GM08714 (cell line): ENCODE data around the gene MGRN1.

Source experiments
- H3K4me3 ChIP-seq: fragments of 200-500 bp; sonication (Bioruptor generic); 2 replicates; pipeline ENCODE4 v1.5.1; 2014; ENCODE audit warnings: mild to moderate bottlenecking, low read length, inconsistent platforms
- ZNF274 ChIP-seq: IDR thresholded peaks from 2 replicates; pipeline ENCODE4 v1.6.1; 2012; ENCODE audit warnings: mild to moderate bottlenecking, low read depth, low read length

MGRN1 gene

DNA sequence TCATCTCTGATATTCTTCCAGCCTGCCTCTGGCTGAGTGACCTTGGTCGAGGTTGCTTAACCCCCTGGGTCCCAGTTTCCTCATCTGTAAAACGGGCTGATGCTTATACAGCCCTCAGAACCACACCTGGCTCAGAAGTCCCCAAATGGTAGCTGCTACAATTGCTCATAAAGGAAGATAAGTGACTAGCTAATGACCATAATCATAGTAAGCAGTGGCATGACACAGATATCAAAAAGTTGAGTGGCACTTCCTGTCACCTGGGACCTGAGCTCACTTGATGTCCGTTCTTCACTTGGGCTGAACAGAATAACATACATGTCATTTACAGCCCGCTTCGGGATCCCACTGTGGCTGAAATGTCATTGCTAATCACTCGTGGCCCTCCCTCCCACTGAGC is 1.8 kb downstream of the MGRN1 start:
- peak overlapping the region; percentile 74; the same call in 1 of the 2 replicates for H3K4me3 ChIP-seq

GRCh38 chr16:4628283-4628682 is 3.7 kb downstream of the MGRN1 start:
- no peak for TF ChIP-seq ZNF274
- no peak overlapping the region for H3K4me3 ChIP-seq

More for the DNA sequence above, 1.8 kb downstream of the MGRN1 start:
- no peak for TF ChIP-seq ZNF274

GRCh38 chr16:4631444-4631843 is 6.8 kb downstream of the MGRN1 start:
- H3K4me3 ChIP-seq = no peak overlapping the region
- no peak for TF ChIP-seq ZNF274

DNA sequence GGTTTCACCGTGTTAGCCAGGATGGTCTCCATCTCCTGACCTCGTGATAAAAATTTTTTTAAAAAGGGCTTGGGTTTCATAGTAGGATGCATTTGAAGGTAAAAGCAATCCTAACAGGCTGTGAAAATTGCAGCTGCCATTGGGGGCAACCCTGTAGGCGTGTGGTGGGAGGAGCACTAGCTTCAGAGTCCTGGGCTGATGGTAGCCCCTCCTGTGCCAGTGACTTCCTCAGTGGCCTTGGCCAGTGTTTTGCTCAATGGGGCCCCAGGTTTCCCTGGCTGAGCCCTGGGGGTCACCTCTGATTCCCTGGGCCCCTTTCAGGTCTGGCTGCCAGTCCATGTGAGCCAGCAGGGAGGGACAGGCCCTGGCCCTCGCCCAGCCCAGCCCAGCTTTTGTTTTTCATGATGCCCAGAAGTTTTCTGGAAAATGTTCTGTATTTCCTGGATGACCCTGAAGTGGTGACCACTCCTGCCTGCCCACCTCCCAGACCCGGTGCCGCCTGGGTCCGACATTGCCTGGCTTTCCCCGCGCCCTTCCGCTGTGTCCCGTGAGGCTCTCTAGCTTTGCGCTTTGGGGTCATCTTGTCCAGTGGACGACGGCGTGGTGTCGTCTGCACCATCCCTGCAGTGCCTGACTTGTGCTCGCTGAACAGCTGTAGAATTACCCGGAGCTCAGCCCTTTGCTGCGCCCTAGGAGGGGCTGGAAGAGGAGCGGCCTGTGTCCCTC is 9.4 kb downstream of the MGRN1 start:
- no peak overlapping the region for H3K4me3 ChIP-seq
- no peak for TF ChIP-seq ZNF274

GRCh38 chr16:4634768-4635167 is 10.1 kb downstream of the MGRN1 start:
- no peak for TF ChIP-seq ZNF274

GRCh38 chr16:4636196-4636595 is 11.6 kb downstream of the MGRN1 start:
- TF ChIP-seq ZNF274 = no peak
- H3K4me3 ChIP-seq = no peak overlapping the region

More at GRCh38 chr16:4634768-4635167, 10.1 kb downstream of the MGRN1 start:
- no peak overlapping the region for H3K4me3 ChIP-seq

DNA sequence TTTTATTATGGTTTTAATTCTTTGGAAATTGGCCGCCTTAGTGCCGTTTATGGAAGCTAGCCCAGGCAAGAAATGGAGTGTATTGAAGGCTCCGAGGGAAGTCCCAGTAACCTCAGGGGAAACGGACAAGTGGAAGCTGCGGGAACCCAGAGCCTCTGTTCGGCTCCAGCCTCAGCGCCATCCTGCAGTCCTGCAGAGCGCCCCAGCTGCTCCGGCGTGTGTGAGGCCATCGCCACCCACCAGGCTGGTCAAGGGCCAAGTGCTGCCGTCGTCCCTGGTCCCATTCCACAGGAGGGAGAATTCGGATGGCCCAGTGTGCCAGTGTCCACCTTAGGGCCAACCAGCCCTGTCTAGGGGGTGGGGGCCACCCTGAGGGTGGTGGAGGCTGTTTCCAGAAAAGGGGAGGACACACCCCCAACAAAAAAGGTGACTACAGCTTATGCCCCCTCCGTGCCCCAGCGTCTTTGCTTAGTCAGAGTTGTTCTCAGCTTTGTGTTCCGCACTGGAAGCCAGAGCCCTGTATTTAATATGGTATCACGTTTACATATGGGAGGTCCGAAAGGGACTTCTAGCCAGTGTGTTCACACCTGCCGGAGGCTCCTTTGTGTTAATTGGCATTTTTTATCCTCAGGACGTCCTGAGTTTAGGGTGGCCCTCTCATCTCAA is 13.0 kb downstream of the MGRN1 start:
- no peak for TF ChIP-seq ZNF274
- no peak overlapping the region for H3K4me3 ChIP-seq

DNA sequence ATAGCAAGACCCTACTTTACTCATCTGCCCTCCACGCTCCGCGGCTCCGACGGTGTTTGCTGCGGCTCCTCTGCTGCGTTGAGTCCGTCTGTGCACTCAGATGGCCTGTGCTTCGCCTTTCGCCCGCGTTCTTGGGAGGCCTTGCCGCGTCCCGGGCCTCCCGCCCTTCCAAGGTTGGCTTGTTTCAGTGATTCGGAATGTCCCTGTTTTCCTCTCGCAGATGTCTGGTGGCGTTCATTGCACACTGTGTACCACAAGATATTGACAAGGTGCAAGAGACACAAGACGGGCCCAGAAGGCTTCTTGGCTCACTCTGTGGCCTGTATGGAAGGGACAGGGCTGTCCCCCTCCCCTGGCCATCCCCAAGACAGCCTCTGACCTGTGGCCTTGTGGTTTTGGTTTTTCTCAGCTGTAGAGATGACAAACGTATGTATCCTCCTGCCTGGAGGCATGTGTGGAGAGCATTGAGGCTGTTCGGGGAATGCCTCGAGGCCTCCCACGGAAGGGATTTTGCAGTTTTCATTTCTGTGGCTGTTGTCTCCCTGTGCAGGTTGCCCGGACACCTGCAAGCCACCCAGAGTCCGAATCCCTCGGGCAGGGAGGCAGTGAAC is 15.4 kb downstream of the MGRN1 start:
- no peak overlapping the region for H3K4me3 ChIP-seq
- TF ChIP-seq ZNF274 = no peak

GRCh38 chr16:4640572-4641305 is 16.1 kb downstream of the MGRN1 start:
- no peak overlapping the region for H3K4me3 ChIP-seq
- TF ChIP-seq ZNF274 = no peak

DNA sequence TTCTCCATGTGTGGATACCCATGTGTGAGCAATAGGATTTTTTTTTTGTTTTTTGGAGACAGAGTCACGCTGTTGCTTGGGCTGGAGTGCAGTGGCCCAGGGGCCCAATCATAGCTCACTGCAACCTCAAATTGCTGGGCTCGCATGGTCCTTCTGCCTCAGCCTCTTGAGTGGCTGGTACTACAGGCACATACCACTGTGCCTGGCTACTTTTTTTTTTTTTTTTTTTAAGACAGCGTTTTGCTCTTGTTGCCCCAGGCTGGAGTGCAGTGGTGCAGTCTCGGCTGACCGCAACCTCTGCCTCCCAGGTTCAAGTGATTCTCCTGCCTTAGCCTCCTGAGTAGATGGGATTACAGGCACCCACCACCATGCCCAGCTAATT is 16.7 kb downstream of the MGRN1 start:
- no peak overlapping the region for H3K4me3 ChIP-seq
- TF ChIP-seq ZNF274 = no peak

DNA sequence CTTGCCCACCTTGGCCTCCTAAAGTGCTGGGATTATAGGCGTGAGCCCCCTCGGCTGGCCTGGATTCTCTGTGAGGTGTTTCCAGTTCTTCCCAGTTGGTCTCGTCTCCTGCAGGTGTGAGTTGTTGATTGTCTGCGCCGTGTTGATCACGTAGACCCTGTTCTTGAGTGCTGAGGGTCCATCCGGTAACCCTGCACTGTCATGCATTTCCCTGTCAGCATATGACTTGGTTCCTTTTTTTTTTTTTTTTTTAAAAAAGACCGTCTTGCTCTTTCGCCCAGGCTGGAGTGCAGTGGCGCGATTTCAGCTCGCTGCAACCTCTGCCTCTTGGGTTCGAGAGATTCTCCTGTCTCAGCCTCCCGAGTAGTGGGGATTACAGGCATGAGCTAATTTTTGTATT is 17.3 kb downstream of the MGRN1 start:
- no peak overlapping the region for H3K4me3 ChIP-seq
- TF ChIP-seq ZNF274 = no peak

DNA sequence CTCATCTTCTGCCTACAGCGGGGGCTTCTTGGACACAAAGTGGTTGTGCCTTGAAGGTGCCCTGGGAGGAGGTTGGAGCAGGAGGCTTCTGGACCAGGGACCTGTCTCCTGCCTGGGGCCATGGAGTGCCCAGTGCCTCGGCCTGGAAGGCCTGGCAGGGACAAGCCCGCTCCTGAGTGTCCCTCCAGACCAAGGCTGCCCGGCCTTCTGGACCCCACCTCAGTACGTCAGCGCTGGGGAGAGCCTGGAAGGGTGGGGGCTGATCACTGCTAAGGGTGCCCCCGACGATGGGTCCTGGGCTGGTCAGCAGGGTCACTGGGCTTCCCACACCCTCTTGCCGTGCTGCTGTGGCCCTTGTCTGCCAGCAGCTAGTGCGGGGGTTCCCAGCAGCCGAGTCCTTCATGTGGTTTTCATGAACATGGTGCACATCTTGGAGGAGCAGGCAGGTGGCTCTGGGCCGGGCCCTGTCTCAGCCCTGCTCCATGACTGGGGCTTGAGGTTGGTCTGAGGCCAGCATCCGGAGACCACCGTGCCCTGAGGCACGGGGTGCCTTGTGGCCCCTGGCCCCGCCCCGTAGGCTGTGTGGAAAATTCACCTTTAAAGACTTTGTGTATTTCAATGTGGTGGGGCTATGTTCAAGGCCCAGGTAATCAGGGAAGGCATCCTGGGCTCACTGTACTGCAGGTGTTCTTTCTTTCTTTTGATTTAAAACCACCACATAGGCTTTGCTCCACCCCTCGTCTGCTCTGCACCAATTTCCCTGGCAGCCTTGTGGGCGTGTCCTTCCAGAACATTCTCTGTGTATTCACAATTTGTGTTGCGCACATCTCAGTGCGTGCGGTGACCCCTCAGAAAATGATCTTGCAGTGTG is 22.4 kb downstream of the MGRN1 start:
- TF ChIP-seq ZNF274 = no peak
- no peak overlapping the region for H3K4me3 ChIP-seq

- no peak overlapping the region for H3K4me3 ChIP-seq
- TF ChIP-seq ZNF274 = no peak
Measured at GRCh38 chr16:4647644-4647980, 23.0 kb downstream of the MGRN1 start.

GRCh38 chr16:4648917-4649316 is 24.3 kb downstream of the MGRN1 start:
- TF ChIP-seq ZNF274 = no peak
- H3K4me3 ChIP-seq = no peak overlapping the region
